Stimulated activated naive B cell treated with anti-CD40 and anti-IgM and Interleukin-4, amounts not matched to agents 10 μg/mL and 1 μg/mL and 100 μg/mL, for 72 hours (primary cell): ENCODE results near the gene ACOXL.

Source experiments
- ATAC-seq, 2 donors: fragments of 150-1000 bp; cut with Tn5 transposase; replicated peaks; 2 replicates each; pipeline ENCODE4 v1.10.0; 2021; ENCODE audit warnings: moderate library complexity in 1 of 2
- DNase-seq: peaks from one replicate; pipeline ENCODE4 v3.0.0; 2021
- H3K27ac Mint-ChIP-seq: one replicate; pipeline ENCODE4 v1.8.0; 2022; ENCODE audit warnings: mild to moderate bottlenecking, mixed read lengths
- H3K27me3 Mint-ChIP-seq, 2 donors: one replicate each; pipeline ENCODE4 v1.8.0; 2022; ENCODE audit warnings: mixed read lengths in 2 of 2
- H3K36me3 Mint-ChIP-seq, 2 donors: one replicate each; pipeline ENCODE4 v1.8.0; 2022; ENCODE audit warnings: mixed read lengths in 2 of 2, mild to moderate bottlenecking in 1 of 2
- H3K4me1 Mint-ChIP-seq, 2 donors: one replicate each; pipeline ENCODE4 v1.8.0; 2022; ENCODE audit warnings: mixed read lengths in 2 of 2, mild to moderate bottlenecking in 1 of 2
- H3K4me3 Mint-ChIP-seq, 2 donors: one replicate each; pipeline ENCODE4 v1.8.0; 2022; ENCODE audit warnings: mild to moderate bottlenecking in 2 of 2, mixed read lengths in 2 of 2, moderate library complexity in 1 of 2
- H3K9me3 Mint-ChIP-seq, 2 donors: one replicate each; pipeline ENCODE4 v1.8.0; 2022; ENCODE audit warnings: mixed read lengths in 2 of 2, mild to moderate bottlenecking in 1 of 2

The ACOXL gene

GRCh38 chr2:111106706-111107105, 374.3 kb downstream of the ACOXL start:
- no peak overlapping the region for H3K27ac Mint-ChIP-seq
- H3K4me1 Mint-ChIP-seq: peaks cover 7 to 20% of the 10 kb centered on the region in 2 donors
- H3K36me3 Mint-ChIP-seq: peaks cover 0 to 2% of the 10 kb centered on the region in 2 donors
- peaks cover 9 to 10% of the 10 kb centered on the region in 2 donors for H3K27me3 Mint-ChIP-seq
- peaks cover 0 to 2% of the 10 kb centered on the region in 2 donors for H3K9me3 Mint-ChIP-seq
- no peak for DNase-seq
- no peak overlapping the region for H3K4me3 Mint-ChIP-seq
- ATAC-seq: no peak

- peaks cover 0 to 2% of the 10 kb centered on the region in 2 donors for H3K9me3 Mint-ChIP-seq
- H3K4me3 Mint-ChIP-seq: no peak overlapping the region
- peaks cover 1 to 12% of the 10 kb centered on the region in 2 donors for H3K4me1 Mint-ChIP-seq
- peaks cover 0 to 2% of the 10 kb centered on the region in 2 donors for H3K36me3 Mint-ChIP-seq
- H3K27ac Mint-ChIP-seq: no peak overlapping the region
- peaks cover 9 to 20% of the 10 kb centered on the region in 2 donors for H3K27me3 Mint-ChIP-seq
- ATAC-seq: no peak
- no peak for DNase-seq
These were observed 376.4 kb downstream of the ACOXL start for GRCh38 chr2:111108745-111109271.

- H3K27ac Mint-ChIP-seq: peak overlapping the region; percentile 47
- peaks cover 0 to 2% of the 10 kb centered on the region in 2 donors for H3K36me3 Mint-ChIP-seq
- DNase-seq: no peak
- peaks cover 3 to 15% of the 10 kb centered on the region in 2 donors for H3K4me1 Mint-ChIP-seq
- no peak for ATAC-seq
- peaks cover 0 to 2% of the 10 kb centered on the region in 2 donors for H3K9me3 Mint-ChIP-seq
- peaks cover 6 to 20% of the 10 kb centered on the region in 2 donors for H3K27me3 Mint-ChIP-seq
- H3K4me3 Mint-ChIP-seq: no peak overlapping the region
These were observed 378.9 kb downstream of the ACOXL start for GRCh38 chr2:111111101-111111755.

DNA sequence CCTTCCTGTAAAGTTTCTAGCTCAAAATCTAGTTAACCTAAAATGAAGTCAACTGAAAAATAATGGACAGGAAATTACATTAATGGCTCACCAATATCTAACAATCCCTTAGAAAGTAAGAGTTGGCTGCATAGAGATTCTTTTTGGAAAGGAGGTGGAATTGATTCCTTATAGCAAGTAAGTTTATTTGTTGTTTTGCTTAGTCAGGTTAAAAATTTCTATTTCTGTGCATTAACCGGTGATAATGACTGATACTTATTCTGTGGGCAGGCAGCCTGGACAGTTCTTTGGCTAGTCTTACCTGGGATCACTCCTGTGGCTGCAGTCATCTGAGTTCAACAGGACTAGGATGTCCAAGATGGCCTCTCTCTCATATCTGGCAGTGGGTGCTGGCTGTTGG, 381.5 kb downstream of the ACOXL start:
- Mint-ChIP-seq H3K27ac (no peak overlapping the region), H3K36me3 (peaks cover 0 to 2% of the 10 kb centered on the region in 2 donors), H3K9me3 (no peaks in the 10 kb centered on the region), H3K27me3 (peaks cover 2 to 20% of the 10 kb centered on the region in 2 donors), H3K4me3 (no peak overlapping the region), H3K4me1 (peaks cover 24 to 35% of the 10 kb centered on the region in 2 donors)
- ATAC-seq (no peak), DNase-seq (no peak)

- Mint-ChIP-seq H3K4me1 (peaks cover 32 to 52% of the 10 kb centered on the region in 2 donors), H3K27ac (peak overlapping the region; percentile 98), H3K4me3 (peak overlapping the region; percentile 30 to 89), H3K36me3 (peaks cover 5 to 6% of the 10 kb centered on the region in 2 donors), H3K9me3 (no peaks in the 10 kb centered on the region), H3K27me3 (peaks cover 0 to 10% of the 10 kb centered on the region in 2 donors)
- peak; percentile 40 to 42 for ATAC-seq
- peak; percentile 59 for DNase-seq
These were observed 383.8 kb downstream of the ACOXL start for GRCh38 chr2:111116011-111116746.

DNA sequence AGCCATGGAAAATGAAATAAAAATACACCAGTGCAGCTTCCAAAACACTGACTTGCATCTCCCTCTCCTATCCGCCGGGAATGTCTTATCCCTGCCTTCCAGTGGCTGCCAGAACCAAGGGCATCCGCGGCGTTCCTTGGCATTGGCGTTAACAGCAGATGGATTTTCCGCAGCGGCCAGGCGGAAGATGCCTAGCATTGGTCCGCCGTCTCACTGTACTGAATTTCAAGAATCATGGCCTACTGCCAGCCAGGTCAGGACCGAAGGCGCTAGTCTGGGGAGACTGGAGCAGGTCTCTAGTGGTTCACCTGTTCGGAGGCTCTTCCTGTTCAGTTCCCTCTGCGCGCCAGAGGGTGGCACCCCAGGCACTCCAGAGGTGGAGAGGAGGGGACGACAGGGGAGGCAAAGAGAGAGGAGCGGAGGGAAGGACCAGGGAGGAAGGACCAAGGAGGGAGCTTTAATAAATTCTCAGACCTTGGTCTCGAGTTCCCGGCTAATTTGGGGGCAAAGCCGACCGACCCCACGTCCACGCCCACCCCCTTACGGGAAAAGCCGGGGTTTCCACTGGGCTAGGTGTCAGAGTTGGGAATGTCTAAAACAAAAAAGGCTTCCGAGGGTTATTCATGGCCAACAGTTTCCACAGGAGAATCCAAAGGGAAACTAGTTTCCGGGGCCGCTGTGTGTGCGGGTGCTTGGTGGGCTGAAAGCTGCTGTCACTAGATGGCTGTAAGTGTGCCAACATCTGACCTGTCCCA, 384.6 kb downstream of the ACOXL start:
- Mint-ChIP-seq H3K4me3 (peak overlapping the region; percentile 84 to 89), H3K27me3 (peaks cover 0 to 10% of the 10 kb centered on the region in 2 donors), H3K36me3 (peaks cover 14% of the 10 kb centered on the region in 2 donors), H3K4me1 (peaks cover 34 to 60% of the 10 kb centered on the region in 2 donors), H3K27ac (peak overlapping the region; percentile 98), H3K9me3 (no peaks in the 10 kb centered on the region)
- ATAC-seq: peak; percentile 32
- DNase-seq: peak; percentile 70

DNA sequence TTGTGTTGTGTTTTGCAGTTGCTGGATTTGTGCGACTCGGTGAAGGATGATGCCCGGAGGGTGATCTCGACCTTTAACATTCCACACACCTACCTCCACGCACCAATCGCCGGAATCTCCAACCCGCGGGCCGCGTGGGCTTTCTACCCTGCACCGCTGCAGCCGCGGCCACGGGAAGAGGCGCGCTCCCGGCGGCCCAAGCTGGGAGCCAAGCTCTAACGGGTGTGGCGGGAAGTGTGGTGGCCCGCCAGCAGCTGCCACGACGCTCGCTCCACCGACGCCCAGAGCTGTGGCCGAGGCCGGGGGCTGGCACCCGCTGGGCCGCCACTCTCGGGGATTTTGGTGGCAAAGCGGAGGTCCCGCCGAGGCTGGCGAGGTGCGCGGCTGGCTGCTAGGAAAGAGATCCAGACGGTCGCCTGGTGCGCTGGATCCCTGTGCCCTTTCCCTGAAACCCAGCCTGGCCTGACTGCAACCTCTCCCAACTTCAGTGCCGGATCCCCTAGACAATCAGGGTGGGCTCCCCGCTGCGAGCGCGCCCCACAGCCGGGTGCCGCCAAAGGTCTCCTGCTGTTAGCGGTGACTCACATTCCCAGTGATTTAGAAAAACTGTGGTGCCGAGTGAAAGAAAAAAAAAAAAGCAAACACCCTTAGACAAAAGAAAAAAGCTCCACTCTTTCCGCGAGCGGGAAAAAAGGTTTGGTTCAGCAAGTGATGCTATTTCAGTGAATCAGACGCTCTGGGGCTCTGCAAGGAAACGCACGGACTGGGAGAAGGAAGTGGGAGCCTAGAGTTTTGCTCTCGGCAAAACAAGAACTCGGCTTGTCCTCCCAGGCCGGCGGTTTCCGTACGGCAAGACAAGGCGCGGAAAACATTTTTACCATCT, 385.5 kb downstream of the ACOXL start:
- DNase-seq (peak; percentile 21), ATAC-seq (no peak)
- H3K36me3 Mint-ChIP-seq: peaks cover 18% of the 10 kb centered on the region in 2 donors
- peak overlapping the region; percentile 84 to 89 for H3K4me3 Mint-ChIP-seq
- H3K27me3 Mint-ChIP-seq: peaks cover 0 to 8% of the 10 kb centered on the region in 2 donors
- no peaks in the 10 kb centered on the region for H3K9me3 Mint-ChIP-seq
- peak overlapping the region; percentile 98 for H3K27ac Mint-ChIP-seq
- peaks cover 34 to 61% of the 10 kb centered on the region in 2 donors for H3K4me1 Mint-ChIP-seq

- DNase-seq: no peak
- Mint-ChIP-seq H3K4me1 (peaks cover 34 to 61% of the 10 kb centered on the region in 2 donors), H3K4me3 (peak overlapping the region; percentile 84 to 89), H3K9me3 (no peaks in the 10 kb centered on the region), H3K27me3 (peaks cover 0 to 1% of the 10 kb centered on the region in 2 donors), H3K27ac (peak overlapping the region; percentile 98), H3K36me3 (peaks cover 23% of the 10 kb centered on the region in 2 donors)
- no peak for ATAC-seq
These were observed 386.2 kb downstream of the ACOXL start for GRCh38 chr2:111118481-111118980.

- Mint-ChIP-seq H3K27ac (peak overlapping the region; percentile 98), H3K4me1 (peaks cover 35 to 67% of the 10 kb centered on the region in 2 donors), H3K4me3 (peak overlapping the region; percentile 84 to 89), H3K36me3 (peaks cover 28 to 29% of the 10 kb centered on the region in 2 donors), H3K27me3 (no peaks in the 10 kb centered on the region), H3K9me3 (no peaks in the 10 kb centered on the region)
- peak; percentile 46 for DNase-seq
- ATAC-seq: no peak
These were observed 386.8 kb downstream of the ACOXL start for GRCh38 chr2:111118981-111119821.

- ATAC-seq: peak; percentile 1 to 3
- no peaks in the 10 kb centered on the region for H3K27me3 Mint-ChIP-seq
These were observed 387.5 kb downstream of the ACOXL start for GRCh38 chr2:111119822-111120252.

GRCh38 chr2:111120253-111121027, 388.1 kb downstream of the ACOXL start, which contains the start of gene BCL2L11:
BCL2L11 (plus strand) TSS chr2:111120914; CDS start chr2:111123746, 2,832 bp downstream.
- peaks cover 37 to 39% of the 10 kb centered on the region in 2 donors for H3K36me3 Mint-ChIP-seq

More at GRCh38 chr2:111119822-111120252, 387.5 kb downstream of the ACOXL start:
- no peak for DNase-seq
- no peaks in the 10 kb centered on the region for H3K9me3 Mint-ChIP-seq
- H3K27ac Mint-ChIP-seq: peak overlapping the region; percentile 98
- H3K36me3 Mint-ChIP-seq: peaks cover 33 to 35% of the 10 kb centered on the region in 2 donors
- peaks cover 37 to 74% of the 10 kb centered on the region in 2 donors for H3K4me1 Mint-ChIP-seq
- peak overlapping the region; percentile 84 to 89 for H3K4me3 Mint-ChIP-seq

More at GRCh38 chr2:111120253-111121027, 388.1 kb downstream of the ACOXL start, which contains the start of gene BCL2L11:
- Mint-ChIP-seq H3K4me1 (peaks cover 38 to 74% of the 10 kb centered on the region in 2 donors), H3K4me3 (peak within 1 kb of the TSS; percentile 89 to 92), H3K9me3 (no peaks in the 10 kb centered on the region), H3K27me3 (no peaks in the 10 kb centered on the region), H3K27ac (peak within 1 kb of the TSS; percentile 98)
- DNase-seq: peak; percentile 96
- ATAC-seq: peak; percentile 59 to 64
